SKM-1 (cell line): ENCODE data around the gene TMPRSS5.
"Not testable (repeated sequence)": the region's sequence is repeated elsewhere in the genome, so short reads cannot be mapped to it uniquely, and the experiment has no call there.

Experiments used
- DNase-seq: peaks from one replicate; lab custom pipeline; 2025; ENCODE audit not compliant: unreplicated experiment; lab: John Stamatoyannopoulos, UW

Gene TMPRSS5

GRCh38 chr11:113697756-113698407, 8.2 kb downstream of the TMPRSS5 start:
- DNase-seq = no peak

GRCh38 chr11:113697111-113697510, 9.0 kb downstream of the TMPRSS5 start:
- DNase-seq = no peak

GRCh38 chr11:113695207-113695606, 10.9 kb downstream of the TMPRSS5 start:
- no peak for DNase-seq

- DNase-seq = no peak
Observed at GRCh38 chr11:113694390-113694789, 11.7 kb downstream of the TMPRSS5 start.

GRCh38 chr11:113693030-113693429, 13.1 kb downstream of the TMPRSS5 start:
- DNase-seq = no peak

- DNase-seq = no peak
Observed at GRCh38 chr11:113690619-113691569, 15.2 kb downstream of the TMPRSS5 start.

GRCh38 chr11:113689768-113690618, 16.1 kb downstream of the TMPRSS5 start:
- DNase-seq = no peak

- DNase-seq = no peak
Observed at GRCh38 chr11:113685654-113686359, 20.3 kb downstream of the TMPRSS5 start.

- no peak for DNase-seq
Observed at GRCh38 chr11:113684496-113684895, 21.6 kb downstream of the TMPRSS5 start.

- DNase-seq = no peak
Observed at GRCh38 chr11:113683481-113684046, 22.5 kb downstream of the TMPRSS5 start.

GRCh38 chr11:113681711-113682413, 24.2 kb downstream of the TMPRSS5 start:
- DNase-seq = no peak

GRCh38 chr11:113681282-113681681, 24.8 kb downstream of the TMPRSS5 start:
- DNase-seq = no peak

- no peak for DNase-seq
Observed at GRCh38 chr11:113677685-113678084, 28.4 kb downstream of the TMPRSS5 start.

GRCh38 chr11:113675565-113675964, 30.5 kb downstream of the TMPRSS5 start:
- no peak for DNase-seq

- no peak for DNase-seq
Observed at GRCh38 chr11:113675003-113675561, 31.0 kb downstream of the TMPRSS5 start.

GRCh38 chr11:113674397-113674685, 31.8 kb downstream of the TMPRSS5 start:
- no peak for DNase-seq

GRCh38 chr11:113673550-113674396, 32.3 kb downstream of the TMPRSS5 start:
- no peak for DNase-seq

- DNase-seq = not testable (repeated sequence)
Observed at GRCh38 chr11:113671914-113672313, 34.2 kb downstream of the TMPRSS5 start.

GRCh38 chr11:113670831-113671215, 35.3 kb downstream of the TMPRSS5 start:
- no peak for DNase-seq
